ENCODE data around the gene STARD13.

- TF ChIP-seq SUZ12 (IDR thresholded peaks at IDR 0.05; ENCODE audit: extremely low read depth, insufficient read depth, insufficient read length) (no peak), YY1 (IDR thresholded peaks at IDR 0.05; ENCODE audit: insufficient read depth, insufficient read length) (no peak), ZNF274 (IDR thresholded peaks at IDR 0.05; ENCODE audit: low read depth, low read length) (no peak)
Observed at GRCh38 chr13:33127009-33127551, 158.5 kb downstream of the STARD13 start.

Data from NT2/D1 (cell line).